Progenitor cell of endocrine pancreas (in vitro differentiated cells): ENCODE results near the gene SNUPN. TPM values are rescaled to one million over a fixed set of nuclear protein-coding genes. Genes with fewer than 3 reads are reported as not detected.
A peak's percentile ranks its signal among the peaks of the same experiment; 100 is the strongest.

ENCODE experiments used
- DNase-seq: peaks from one replicate; pipeline ENCODE4 v3.0.0; 2021; ENCODE audit warnings: low spot score; ENCODE audit not compliant: unreplicated experiment
- H3K27ac Mint-ChIP-seq: 2 replicates; pipeline ENCODE4 v1.8.0; 2021; ENCODE audit warnings: mild to moderate bottlenecking, moderate library complexity, mixed read lengths
- H3K27me3 Mint-ChIP-seq: 2 replicates; pipeline ENCODE4 v1.8.0; 2021; ENCODE audit warnings: mixed read lengths
- H3K36me3 Mint-ChIP-seq: 2 replicates; pipeline ENCODE4 v1.8.0; 2022; ENCODE audit warnings: mixed read lengths; ENCODE audit not compliant: insufficient read depth
- H3K4me1 Mint-ChIP-seq: 2 replicates; pipeline ENCODE4 v1.8.0; 2021; ENCODE audit warnings: low read depth, mixed read lengths
- H3K4me3 Mint-ChIP-seq: 2 replicates; pipeline ENCODE4 v1.8.0; 2021; ENCODE audit warnings: low read depth, mild to moderate bottlenecking, moderate library complexity, mixed read lengths
- H3K9me3 Mint-ChIP-seq: 2 replicates; pipeline ENCODE4 v1.8.0; 2021; ENCODE audit warnings: low read depth, mixed read lengths
- CTCF ChIP-seq: fragments of 200-600 bp; sonication (generic); IDR thresholded peaks from one replicate; pipeline ENCODE4 v1.5.0; 2021; ENCODE audit warnings: antibody characterized with exemption, mild to moderate bottlenecking; ENCODE audit not compliant: unreplicated experiment
- total RNA-seq: library from RNA; stranded (reverse); gene quantifications from 2 replicates; pipeline ENCODE4 v1.2.1, GENCODE V29; 2021

The SNUPN gene
- total RNA-seq, 1 donor from 2014 or later, result 21.1 TPM

DNA sequence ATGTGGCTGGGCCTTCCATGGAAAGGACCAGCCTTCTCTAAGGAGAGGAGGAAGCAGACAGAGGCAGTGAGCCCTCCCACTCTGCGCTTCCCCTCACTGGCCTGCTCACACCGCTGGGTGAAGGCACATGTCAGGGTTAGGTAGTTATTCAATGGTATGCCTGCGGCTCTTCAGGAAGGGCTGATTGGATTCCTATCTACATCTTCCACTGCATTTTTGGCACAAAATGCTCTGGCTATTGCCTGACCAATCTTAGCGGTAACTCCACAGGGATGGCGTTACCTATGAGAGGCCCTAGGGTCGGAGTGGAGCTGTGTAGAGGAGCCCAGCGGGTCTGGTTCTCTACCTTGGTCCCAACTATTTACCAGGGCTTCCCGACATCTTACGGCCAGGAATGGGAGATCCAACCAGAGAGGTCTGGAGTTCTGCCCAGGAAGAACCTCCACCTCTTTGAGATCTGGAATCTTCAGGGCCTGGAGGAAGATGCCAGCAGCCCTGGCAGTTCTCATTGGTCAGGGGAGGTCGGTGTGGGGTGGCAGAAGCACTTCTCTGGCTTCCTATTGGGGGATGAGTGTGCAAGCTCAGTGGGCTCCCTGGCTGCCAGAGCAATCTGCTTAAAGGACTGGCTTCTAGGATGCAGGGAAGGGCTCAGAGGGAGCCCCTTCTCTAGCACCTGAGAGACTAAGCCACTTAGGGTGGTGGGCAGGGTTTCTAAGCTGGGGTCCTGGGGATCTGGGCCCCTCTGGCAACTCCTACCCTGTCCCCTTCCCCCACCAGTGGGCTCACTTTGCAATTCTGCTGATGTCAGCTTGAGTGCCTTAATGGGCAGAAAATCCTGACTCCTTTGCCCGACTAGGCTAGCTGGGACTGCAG is 46.4 kb upstream of the SNUPN start:
- Mint-ChIP-seq H3K4me1 (peaks cover 27% of the 10 kb centered on the region), H3K9me3 (no peaks in the 10 kb centered on the region), H3K27ac (peak overlapping the region; percentile 88), H3K36me3 (no peaks in the 10 kb centered on the region), H3K4me3 (peak overlapping the region; percentile 39), H3K27me3 (peaks cover 35% of the 10 kb centered on the region)
- TF ChIP-seq CTCF, result no peak
- no peak for DNase-seq

DNA sequence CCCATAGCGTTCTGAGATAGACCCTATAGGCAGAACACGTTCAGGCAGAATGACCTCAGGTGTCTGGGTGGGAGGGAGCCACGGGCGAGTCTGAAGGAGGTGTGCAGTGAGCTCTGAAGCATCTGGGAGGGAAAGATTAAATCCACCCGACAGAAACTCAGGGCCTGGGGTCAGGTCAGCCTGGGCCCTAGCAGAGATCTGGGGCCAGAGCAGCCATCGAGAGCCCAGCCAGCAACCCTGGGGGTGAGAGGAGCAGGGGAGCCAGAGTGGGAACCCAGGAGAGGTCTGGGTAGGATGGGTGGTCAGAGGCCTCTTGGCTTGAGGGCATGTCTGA is 44.3 kb upstream of the SNUPN start:
- H3K9me3 Mint-ChIP-seq, result no peaks in the 10 kb centered on the region
- DNase-seq, result no peak
- H3K4me3 Mint-ChIP-seq, result no peak overlapping the region
- peaks cover 5% of the 10 kb centered on the region for H3K36me3 Mint-ChIP-seq
- H3K27ac Mint-ChIP-seq, result no peak overlapping the region
- peaks cover 39% of the 10 kb centered on the region for H3K4me1 Mint-ChIP-seq
- peaks cover 51% of the 10 kb centered on the region for H3K27me3 Mint-ChIP-seq
- no peak for TF ChIP-seq CTCF

DNA sequence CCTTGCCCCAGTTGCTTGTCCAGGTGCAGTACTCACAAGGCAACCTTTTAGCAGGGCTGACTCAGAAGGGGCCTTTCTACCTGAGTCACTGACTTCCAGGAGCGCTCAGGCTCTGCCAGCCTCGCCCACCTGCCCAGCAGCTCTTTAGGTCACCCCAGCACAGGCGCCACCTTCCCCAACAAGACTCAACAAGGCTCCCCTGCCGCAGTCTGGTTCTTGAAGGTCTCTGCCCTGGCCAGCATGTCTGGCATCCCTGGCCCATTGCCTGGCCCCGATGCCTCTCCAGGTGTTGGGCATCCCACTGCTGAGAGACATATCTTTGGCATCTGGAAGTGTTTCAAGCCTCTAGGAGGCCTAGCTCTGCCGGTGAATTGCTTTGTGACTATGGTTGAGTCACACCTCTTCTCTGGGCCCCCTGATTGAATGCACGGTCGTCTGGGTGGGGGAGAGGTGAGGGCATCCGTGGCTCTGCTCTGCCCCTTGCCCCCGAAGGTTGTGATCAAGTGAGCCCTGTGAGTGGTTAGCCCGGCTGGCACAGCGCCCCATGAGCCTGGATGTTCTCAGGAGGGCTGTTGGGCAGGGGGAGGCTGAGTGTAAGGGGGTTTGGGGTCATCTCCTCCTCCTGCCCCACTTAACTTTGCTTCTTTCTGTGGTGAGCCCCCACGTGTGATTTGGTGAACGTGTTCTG is 43.8 kb upstream of the SNUPN start:
- H3K27me3 Mint-ChIP-seq, result peaks cover 51% of the 10 kb centered on the region
- H3K4me1 Mint-ChIP-seq, result peaks cover 41% of the 10 kb centered on the region
- H3K36me3 Mint-ChIP-seq, result peaks cover 5% of the 10 kb centered on the region
- no peak overlapping the region for H3K27ac Mint-ChIP-seq
- no peaks in the 10 kb centered on the region for H3K9me3 Mint-ChIP-seq
- no peak for TF ChIP-seq CTCF
- DNase-seq, result no peak
- H3K4me3 Mint-ChIP-seq, result no peak overlapping the region

DNA sequence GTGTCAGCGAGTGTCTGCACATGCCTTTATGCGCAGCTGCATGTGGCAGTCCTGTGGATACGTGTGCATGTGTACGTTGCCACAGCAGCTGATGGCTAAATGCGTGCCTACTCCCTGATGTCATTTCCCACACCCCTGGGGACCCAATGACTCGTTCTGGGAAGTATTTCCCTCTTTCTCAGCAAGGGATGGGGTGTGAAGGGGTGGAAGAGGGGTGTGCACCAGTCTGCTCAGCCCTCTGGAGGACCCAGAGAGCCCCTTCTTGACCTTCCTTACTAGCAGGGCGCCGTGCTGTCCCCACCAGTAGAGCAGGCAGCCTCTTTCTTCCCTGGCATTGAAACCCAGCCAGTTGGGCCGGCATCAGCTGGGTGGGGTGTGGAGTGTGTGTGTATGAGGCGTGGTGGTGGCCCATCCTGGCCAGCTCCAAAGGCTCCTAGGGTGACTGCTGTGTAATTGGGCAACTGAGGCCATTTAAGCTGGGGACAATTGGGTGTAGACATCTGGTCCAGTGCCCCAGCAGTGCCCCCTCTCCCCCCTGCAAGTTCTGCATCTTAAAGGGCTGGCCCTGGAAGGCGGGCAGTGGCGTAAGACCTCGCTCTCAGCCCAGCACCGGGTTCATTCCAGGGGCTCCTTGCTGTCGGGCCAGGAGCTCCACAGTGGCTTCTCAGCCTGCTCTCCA is 41.4 kb upstream of the SNUPN start:
- peaks cover 57% of the 10 kb centered on the region for H3K27me3 Mint-ChIP-seq
- H3K4me1 Mint-ChIP-seq, result peaks cover 38% of the 10 kb centered on the region
- DNase-seq, result no peak
- no peaks in the 10 kb centered on the region for H3K9me3 Mint-ChIP-seq
- H3K27ac Mint-ChIP-seq, result peak overlapping the region; percentile 56
- no peak for TF ChIP-seq CTCF
- peaks cover 5% of the 10 kb centered on the region for H3K36me3 Mint-ChIP-seq
- no peak overlapping the region for H3K4me3 Mint-ChIP-seq

DNA sequence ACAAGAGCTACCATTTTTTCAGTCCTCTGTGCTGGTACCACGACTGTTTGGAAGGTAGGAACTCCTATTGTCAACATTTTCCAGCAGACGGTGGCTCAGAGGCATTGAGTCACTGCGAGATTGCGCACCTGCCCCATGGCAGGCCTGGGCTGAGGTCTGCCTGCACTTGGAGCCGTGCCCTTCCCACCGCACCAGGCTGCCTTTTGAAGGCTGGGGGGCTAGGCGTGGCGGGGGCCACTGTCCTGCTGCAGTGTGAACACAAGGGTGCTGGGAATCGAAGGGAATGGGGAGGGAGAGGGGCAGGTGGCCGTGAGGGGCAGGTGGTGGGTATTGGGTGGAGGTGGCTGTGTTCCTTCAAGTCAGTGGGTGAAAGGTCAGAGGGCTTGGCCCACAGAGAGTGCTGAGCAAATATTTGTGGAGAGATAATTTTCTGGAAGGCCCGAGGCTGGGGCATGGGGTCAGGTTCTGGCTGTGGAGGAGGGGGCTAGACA is 38.5 kb upstream of the SNUPN start:
- peaks cover 36% of the 10 kb centered on the region for H3K4me1 Mint-ChIP-seq
- H3K27ac Mint-ChIP-seq, result peak overlapping the region; percentile 40
- H3K9me3 Mint-ChIP-seq, result no peaks in the 10 kb centered on the region
- peaks cover 13% of the 10 kb centered on the region for H3K36me3 Mint-ChIP-seq
- DNase-seq, result peak; percentile 30
- peak overlapping the region; percentile 54 for H3K4me3 Mint-ChIP-seq
- peaks cover 59% of the 10 kb centered on the region for H3K27me3 Mint-ChIP-seq
- TF ChIP-seq CTCF, result no peak
